ENCODE measurements around the gene FGF14. TPM values are rescaled to one million over a fixed set of nuclear protein-coding genes. Genes with fewer than 3 reads are reported as not detected.

FGF14 gene
- total RNA-seq, 3 donors from 2014 or later (not counting 1 experiment from before 2014, with no cell fraction given): not detected

DNA sequence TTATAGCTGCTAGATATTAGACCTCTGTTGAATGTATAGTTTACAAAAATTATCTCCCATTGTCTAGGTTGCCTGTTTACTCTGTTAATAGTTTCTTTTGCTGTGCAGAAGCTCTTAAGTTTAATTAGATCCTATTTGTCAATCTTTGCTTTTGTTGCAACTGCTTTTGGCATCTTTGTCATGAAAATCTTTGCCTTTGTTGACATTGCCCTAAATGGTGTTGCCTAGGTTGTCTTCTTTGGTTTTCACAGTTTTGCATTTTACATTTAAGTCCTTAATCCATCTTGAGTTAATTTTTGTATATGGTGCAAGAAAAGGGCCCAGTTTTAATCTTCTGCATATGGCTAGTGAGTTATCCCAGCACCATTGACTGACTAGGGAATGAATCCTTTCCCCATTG, 618.3 kb downstream of the FGF14 start:
- Histone ChIP-seq H3K9me3 (ENCODE audit: control insufficient read depth, insufficient read depth, low read length) (no peaks in the 10 kb centered on the region), H3K4me1 (ENCODE audit: control insufficient read depth, insufficient read depth, low read length) (no peaks in the 10 kb centered on the region), H3K36me3 (ENCODE audit: control insufficient read depth, insufficient read depth, low read length) (no peaks in the 10 kb centered on the region), H3K27ac (ENCODE audit: low read length) (no peak overlapping the region), H3K27me3 (ENCODE audit: control insufficient read depth, insufficient read depth, low read length) (no peaks in the 10 kb centered on the region), H3K4me3 (ENCODE audit: low read length) (no peak overlapping the region)
- H3K36me3 Mint-ChIP-seq: no peaks in the 10 kb centered on the region
- H3K27me3 Mint-ChIP-seq (ENCODE audit: low read depth in 2 of 2): no peaks in the 10 kb centered on the region
- no peak for ATAC-seq
- intact Hi-C loops (cut with micrococcal nuclease): no loop called here
- no peak overlapping the region for H3K27ac Mint-ChIP-seq
- peaks cover 0 to 2% of the 10 kb centered on the region in 2 donors for H3K9me3 Mint-ChIP-seq
- DNase-seq: no peak
- no peaks in the 10 kb centered on the region for H3K4me1 Mint-ChIP-seq
- no peak overlapping the region for H3K4me3 Mint-ChIP-seq
- TF ChIP-seq, protein P1, sequence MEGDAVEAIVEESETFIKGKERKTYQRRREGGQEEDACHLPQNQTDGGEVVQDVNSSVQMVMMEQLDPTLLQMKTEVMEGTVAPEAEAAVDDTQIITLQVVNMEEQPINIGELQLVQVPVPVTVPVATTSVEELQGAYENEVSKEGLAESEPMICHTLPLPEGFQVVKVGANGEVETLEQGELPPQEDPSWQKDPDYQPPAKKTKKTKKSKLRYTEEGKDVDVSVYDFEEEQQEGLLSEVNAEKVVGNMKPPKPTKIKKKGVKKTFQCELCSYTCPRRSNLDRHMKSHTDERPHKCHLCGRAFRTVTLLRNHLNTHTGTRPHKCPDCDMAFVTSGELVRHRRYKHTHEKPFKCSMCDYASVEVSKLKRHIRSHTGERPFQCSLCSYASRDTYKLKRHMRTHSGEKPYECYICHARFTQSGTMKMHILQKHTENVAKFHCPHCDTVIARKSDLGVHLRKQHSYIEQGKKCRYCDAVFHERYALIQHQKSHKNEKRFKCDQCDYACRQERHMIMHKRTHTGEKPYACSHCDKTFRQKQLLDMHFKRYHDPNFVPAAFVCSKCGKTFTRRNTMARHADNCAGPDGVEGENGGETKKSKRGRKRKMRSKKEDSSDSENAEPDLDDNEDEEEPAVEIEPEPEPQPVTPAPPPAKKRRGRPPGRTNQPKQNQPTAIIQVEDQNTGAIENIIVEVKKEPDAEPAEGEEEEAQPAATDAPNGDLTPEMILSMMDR (IDR thresholded peaks at IDR 0.05): no peak

DNA sequence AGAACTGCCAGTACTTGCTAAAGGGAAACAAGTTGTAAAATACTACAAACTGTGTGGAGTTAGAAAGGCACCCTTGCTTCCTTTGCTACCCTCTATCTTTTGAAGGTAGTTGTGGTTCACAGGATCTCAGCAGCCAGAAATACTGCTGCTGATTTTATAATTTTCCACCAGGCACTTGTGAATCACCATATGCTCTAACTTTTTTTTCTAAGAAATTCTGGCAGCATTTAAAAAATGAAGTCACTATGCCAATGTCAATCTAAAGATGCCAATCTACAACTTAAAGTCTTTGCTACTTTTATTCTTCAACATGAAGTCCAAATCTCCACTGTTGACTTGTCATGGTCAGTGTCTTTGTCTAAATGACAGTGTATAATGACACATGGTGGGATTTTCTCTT, 621.6 kb downstream of the FGF14 start:
- intact Hi-C loops (cut with micrococcal nuclease): no loop called here
- Histone ChIP-seq H3K36me3 (ENCODE audit: control insufficient read depth, insufficient read depth, low read length) (no peaks in the 10 kb centered on the region), H3K27me3 (ENCODE audit: control insufficient read depth, insufficient read depth, low read length) (no peaks in the 10 kb centered on the region), H3K4me1 (ENCODE audit: control insufficient read depth, insufficient read depth, low read length) (no peaks in the 10 kb centered on the region), H3K9me3 (ENCODE audit: control insufficient read depth, insufficient read depth, low read length) (no peaks in the 10 kb centered on the region), H3K4me3 (ENCODE audit: low read length) (no peak overlapping the region), H3K27ac (ENCODE audit: low read length) (no peak overlapping the region)
- DNase-seq (no peak), ATAC-seq (no peak)
- Mint-ChIP-seq H3K27ac (no peak overlapping the region), H3K4me3 (no peak overlapping the region), H3K4me1 (no peaks in the 10 kb centered on the region), H3K9me3 (peaks cover 2% of the 10 kb centered on the region in 2 donors), H3K36me3 (no peaks in the 10 kb centered on the region), H3K27me3 (ENCODE audit: low read depth in 2 of 2) (no peaks in the 10 kb centered on the region)
- TF ChIP-seq, protein P1 (IDR thresholded peaks at IDR 0.05): no peak

DNA sequence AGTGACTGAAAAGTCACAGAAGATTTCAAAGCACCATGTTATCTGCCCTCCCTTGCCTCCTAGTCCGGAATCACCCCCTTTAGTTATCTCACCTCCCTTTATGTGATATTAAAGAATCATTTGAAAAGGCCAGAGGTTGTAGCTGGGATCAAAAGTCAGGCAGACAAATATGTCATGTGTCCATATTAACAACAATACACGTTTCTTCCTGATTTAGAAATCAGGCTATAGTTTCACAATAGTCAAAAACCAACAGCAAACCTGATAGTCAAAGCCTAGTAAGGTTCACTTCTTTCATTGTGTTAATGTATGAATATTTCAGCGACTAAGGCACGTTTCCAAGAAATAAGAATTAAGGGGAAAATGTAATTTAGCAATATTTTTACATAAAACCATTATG, 622.7 kb downstream of the FGF14 start:
- Histone ChIP-seq H3K27me3 (ENCODE audit: control insufficient read depth, insufficient read depth, low read length) (no peaks in the 10 kb centered on the region), H3K4me1 (ENCODE audit: control insufficient read depth, insufficient read depth, low read length) (no peaks in the 10 kb centered on the region), H3K27ac (ENCODE audit: low read length) (no peak overlapping the region), H3K36me3 (ENCODE audit: control insufficient read depth, insufficient read depth, low read length) (no peaks in the 10 kb centered on the region), H3K4me3 (ENCODE audit: low read length) (no peak overlapping the region), H3K9me3 (ENCODE audit: control insufficient read depth, insufficient read depth, low read length) (no peaks in the 10 kb centered on the region)
- WGBS (ENCODE audit: insufficient coverage): 88% methylated on average over 1 of the region's 4 CpGs
- no peak overlapping the region for H3K4me3 Mint-ChIP-seq
- ATAC-seq: no peak
- no peak overlapping the region for H3K27ac Mint-ChIP-seq
- no peak for DNase-seq
- TF ChIP-seq, protein P1 (IDR thresholded peaks at IDR 0.05): no peak
- peaks cover 2% of the 10 kb centered on the region in 2 donors for H3K9me3 Mint-ChIP-seq
- no peaks in the 10 kb centered on the region for H3K27me3 Mint-ChIP-seq (ENCODE audit: low read depth in 2 of 2)
- no peaks in the 10 kb centered on the region for H3K4me1 Mint-ChIP-seq
- H3K36me3 Mint-ChIP-seq: no peaks in the 10 kb centered on the region
- intact Hi-C loops (cut with micrococcal nuclease): no loop called here

DNA sequence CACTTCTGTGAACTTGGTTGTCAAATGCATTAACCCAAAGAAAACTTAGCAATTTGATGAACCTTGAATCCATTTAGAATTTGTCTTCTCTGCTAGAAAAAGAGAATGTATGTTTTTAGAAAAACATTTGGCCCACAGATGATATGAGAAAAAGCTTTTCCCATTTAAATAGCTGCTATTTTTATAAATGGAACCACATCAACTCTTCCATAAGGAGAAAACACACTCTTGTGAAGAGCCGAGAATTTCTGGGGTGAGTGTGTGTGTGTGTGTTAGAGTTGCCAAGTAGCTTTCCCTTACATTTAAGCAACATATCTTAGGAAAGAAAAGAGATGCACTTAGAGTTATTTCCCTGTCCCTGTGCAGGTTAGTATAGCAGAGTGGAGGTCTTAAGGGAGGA, 626.6 kb downstream of the FGF14 start:
- peaks cover 0 to 2% of the 10 kb centered on the region in 2 donors for H3K9me3 Mint-ChIP-seq
- TF ChIP-seq, protein P1 (IDR thresholded peaks at IDR 0.05): no peak
- ATAC-seq: no peak

More for the DNA sequence above, 626.6 kb downstream of the FGF14 start:
- WGBS (ENCODE audit: insufficient coverage): no CpG with 5 or more reads among the region's 1 CpG
- H3K4me3 Mint-ChIP-seq: no peak overlapping the region
- no peak overlapping the region for H3K27ac Mint-ChIP-seq
- no peak overlapping the region for H3K27ac ChIP-seq (ENCODE audit: low read length)
- H3K4me1 Mint-ChIP-seq: no peaks in the 10 kb centered on the region
- no peak overlapping the region for H3K4me3 ChIP-seq (ENCODE audit: low read length)
- H3K36me3 ChIP-seq (ENCODE audit: control insufficient read depth, insufficient read depth, low read length): no peaks in the 10 kb centered on the region
- H3K9me3 ChIP-seq (ENCODE audit: control insufficient read depth, insufficient read depth, low read length): no peaks in the 10 kb centered on the region
- no peaks in the 10 kb centered on the region for H3K36me3 Mint-ChIP-seq
- DNase-seq: no peak
- no peaks in the 10 kb centered on the region for H3K27me3 ChIP-seq (ENCODE audit: control insufficient read depth, insufficient read depth, low read length)
- H3K27me3 Mint-ChIP-seq (ENCODE audit: low read depth in 2 of 2): no peaks in the 10 kb centered on the region
- intact Hi-C loops (cut with micrococcal nuclease): no loop called here
- H3K4me1 ChIP-seq (ENCODE audit: control insufficient read depth, insufficient read depth, low read length): no peaks in the 10 kb centered on the region

Data from natural killer cell (primary cell).